HG03108 (cell line): ENCODE measurements around the gene RFLNA.
"Not testable (repeated sequence)": the region's sequence is repeated elsewhere in the genome, so short reads cannot be mapped to it uniquely, and the experiment has no call there.

Experiments used
- ATAC-seq: cut with Tn5 transposase; IDR thresholded peaks from one replicate; pipeline ENCODE4 v1.9.1; 2021; ENCODE audit warnings: moderate library complexity; ENCODE audit not compliant: unreplicated experiment

Gene RFLNA

GRCh38 chr12:124281309-124281708 lies 13.6 kb upstream of the RFLNA start:
- no peak for ATAC-seq

- no peak for ATAC-seq
Observed at GRCh38 chr12:124282287-124282686, 12.6 kb upstream of the RFLNA start.

- no peak for ATAC-seq
Observed at GRCh38 chr12:124283326-124283725, 11.6 kb upstream of the RFLNA start.

GRCh38 chr12:124284368-124284767 lies 10.5 kb upstream of the RFLNA start:
- ATAC-seq = no peak

GRCh38 chr12:124286414-124286813 lies 8.5 kb upstream of the RFLNA start:
- no peak for ATAC-seq

- no peak for ATAC-seq
Observed at GRCh38 chr12:124286971-124287370, 7.9 kb upstream of the RFLNA start.

- no peak for ATAC-seq
Observed at GRCh38 chr12:124289634-124290600, 5.0 kb upstream of the RFLNA start.

- ATAC-seq = no peak
Observed at GRCh38 chr12:124292385-124292784, 2.5 kb upstream of the RFLNA start.

GRCh38 chr12:124293286-124294003 lies 1.4 kb upstream of the RFLNA start:
- ATAC-seq = no peak

GRCh38 chr12:124295431-124296058 lies 652 bp downstream of the RFLNA start:
- ATAC-seq = no peak

GRCh38 chr12:124296295-124296915 lies 1.5 kb downstream of the RFLNA start:
- ATAC-seq = no peak

GRCh38 chr12:124296916-124297351 lies 2.0 kb downstream of the RFLNA start:
- no peak for ATAC-seq

GRCh38 chr12:124297389-124297788 lies 2.5 kb downstream of the RFLNA start:
- no peak for ATAC-seq

- ATAC-seq = no peak
Observed at GRCh38 chr12:124297856-124298255, 3.0 kb downstream of the RFLNA start.

- no peak for ATAC-seq
Observed at GRCh38 chr12:124298685-124299410, 4.0 kb downstream of the RFLNA start.

GRCh38 chr12:124299628-124300388 lies 4.9 kb downstream of the RFLNA start:
- no peak for ATAC-seq

- not testable (repeated sequence) for ATAC-seq
Observed at GRCh38 chr12:124300657-124301056, 5.8 kb downstream of the RFLNA start.

GRCh38 chr12:124301084-124301654 lies 6.3 kb downstream of the RFLNA start:
- ATAC-seq = no peak

- no peak for ATAC-seq
Observed at GRCh38 chr12:124302241-124302806, 7.4 kb downstream of the RFLNA start.
